Muscle layer of duodenum (tissue), 2 donors: ENCODE data around the gene C14orf39.
A peak's percentile ranks its signal among the peaks of the same experiment; 100 is the strongest.
"Not testable (repeated sequence)": the region's sequence is repeated elsewhere in the genome, so short reads cannot be mapped to it uniquely, and the experiment has no call there.

Source experiments
- H3K27ac ChIP-seq: one replicate; pipeline ENCODE4 v1.7.0; 2013; ENCODE audit warnings: mild to moderate bottlenecking, low read length
- H3K27me3 ChIP-seq: one replicate; pipeline ENCODE4 v1.7.0; 2013; ENCODE audit warnings: low read depth, mild to moderate bottlenecking, control low read depth, low read length
- H3K36me3 ChIP-seq, 2 donors: one replicate each; pipeline ENCODE4 v1.7.0; 2013; ENCODE audit warnings: low read length in 2 of 2, control low read depth in 1 of 2, mild to moderate bottlenecking in 1 of 2; ENCODE audit not compliant: insufficient read depth in 2 of 2, control insufficient read depth in 1 of 2
- H3K4me1 ChIP-seq, 2 donors: one replicate each; pipeline ENCODE4 v1.7.0; 2013; ENCODE audit warnings: low read length in 2 of 2, mild to moderate bottlenecking in 2 of 2, control low read depth in 1 of 2, moderate library complexity in 1 of 2; ENCODE audit not compliant: insufficient read depth in 2 of 2, control insufficient read depth in 1 of 2
- H3K4me3 ChIP-seq, 2 donors: one replicate each; pipeline ENCODE4 v1.7.0; 2013; ENCODE audit warnings: low read length in 2 of 2, low read depth in 1 of 2, mild to moderate bottlenecking in 1 of 2
- H3K9me3 ChIP-seq, 2 donors: one replicate each; pipeline ENCODE4 v1.7.0; 2013; ENCODE audit warnings: low read length in 2 of 2, control low read depth in 1 of 2, mild to moderate bottlenecking in 1 of 2; ENCODE audit not compliant: control insufficient read depth in 1 of 2
- donor health status: healthy.

C14orf39 gene

DNA sequence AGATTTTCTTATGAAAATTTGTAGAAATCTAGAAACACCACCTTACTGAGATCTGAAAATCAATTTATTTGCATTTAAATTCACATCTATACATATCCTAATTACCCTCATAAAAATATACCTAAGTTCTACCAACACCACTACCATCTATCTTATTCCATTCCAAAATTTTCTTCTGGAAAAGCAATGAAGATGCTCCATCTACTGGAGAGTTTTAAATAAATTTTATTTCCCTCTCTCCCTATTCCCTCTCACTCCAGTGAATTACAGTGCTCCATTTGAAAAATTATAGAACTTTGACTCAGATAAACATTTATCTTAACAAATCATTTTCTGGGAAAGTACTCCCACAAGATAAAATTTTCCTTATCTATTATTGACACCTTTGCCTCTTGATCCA, 2.3 kb upstream of the C14orf39 start:
- Histone ChIP-seq H3K4me3 (no peak overlapping the region), H3K4me1 (peaks cover 0 to 10% of the 10 kb centered on the region in 2 donors), H3K36me3 (no peaks in the 10 kb centered on the region), H3K9me3 (no peaks in the 10 kb centered on the region), H3K27ac (no peak overlapping the region), H3K27me3 (peaks cover 23% of the 10 kb centered on the region)

DNA sequence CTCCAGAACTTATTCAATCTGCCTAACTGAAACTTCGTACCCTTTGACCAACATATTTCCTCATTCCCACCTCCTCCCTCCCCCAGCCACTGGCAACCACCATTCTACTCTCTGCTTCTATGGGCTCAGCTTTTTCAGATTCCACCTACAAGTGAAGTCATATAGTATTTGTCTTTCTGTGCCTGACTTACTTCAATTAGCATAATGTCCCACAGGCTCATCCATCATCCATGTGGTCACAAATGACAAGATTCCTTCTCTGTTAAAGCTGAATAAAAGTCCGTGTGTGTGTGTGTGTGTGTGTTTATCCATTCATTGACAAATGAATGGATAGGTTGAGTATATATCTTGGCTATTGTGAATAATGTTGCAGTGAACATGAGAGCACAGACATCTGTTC, 1.3 kb upstream of the C14orf39 start:
- peaks cover 23% of the 10 kb centered on the region for H3K27me3 ChIP-seq

DNA sequence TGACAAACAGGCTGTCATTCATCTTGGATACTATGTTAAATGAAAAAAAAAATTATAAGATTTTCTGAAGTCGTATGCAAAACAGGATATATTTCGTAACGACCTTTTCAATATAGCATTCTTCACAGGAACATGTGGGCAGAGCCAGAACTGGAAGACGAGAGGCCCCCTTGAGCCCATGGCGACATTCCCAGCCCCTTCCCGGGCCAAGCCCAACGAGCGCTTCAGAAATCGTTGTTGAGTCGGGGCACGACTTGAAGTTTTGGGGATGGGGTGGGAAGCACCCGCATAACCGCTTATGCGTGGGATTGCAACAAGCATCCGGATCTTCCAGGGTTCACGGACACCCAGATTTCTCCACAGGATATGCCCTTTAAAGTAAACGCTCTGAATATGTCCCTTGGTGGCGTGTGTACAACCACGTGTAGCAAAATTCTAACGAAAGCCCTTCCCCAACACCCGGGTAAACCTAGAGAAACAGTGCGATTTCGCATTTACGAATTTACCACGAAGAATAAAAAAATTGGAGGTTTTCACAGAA, 736 bp downstream of the C14orf39 start:
- H3K4me3 ChIP-seq = peak overlapping the region in 1 of 2 donors; percentile 51

More for the DNA sequence above, 1.3 kb upstream of the C14orf39 start:
- Histone ChIP-seq H3K9me3 (no peaks in the 10 kb centered on the region), H3K4me3 (no peak overlapping the region), H3K27ac (no peak overlapping the region), H3K4me1 (peaks cover 0 to 10% of the 10 kb centered on the region in 2 donors), H3K36me3 (no peaks in the 10 kb centered on the region)

DNA sequence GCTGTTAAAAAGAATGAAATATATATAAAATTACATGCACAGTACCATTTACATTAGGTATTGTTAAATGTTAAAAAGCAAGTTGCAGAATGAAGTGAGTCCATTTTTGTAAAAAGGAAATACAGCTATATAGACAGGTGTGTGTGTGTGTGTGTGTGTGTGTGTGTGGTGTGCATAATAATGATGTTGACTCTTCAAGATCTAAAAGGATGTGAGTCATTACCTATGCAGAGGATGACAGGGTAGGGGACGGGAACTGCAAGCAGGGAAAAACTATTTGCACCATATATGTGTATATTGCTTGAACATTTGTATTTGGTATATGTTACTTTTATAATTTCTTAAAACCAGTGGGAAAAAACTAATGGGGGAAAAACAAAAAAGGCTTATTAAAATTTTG, 3.1 kb downstream of the C14orf39 start:
- Histone ChIP-seq H3K4me1 (peaks cover 0 to 10% of the 10 kb centered on the region in 2 donors), H3K27me3 (peaks cover 23% of the 10 kb centered on the region), H3K27ac (no peak overlapping the region), H3K4me3 (no peak overlapping the region), H3K9me3 (peaks cover 0 to 6% of the 10 kb centered on the region in 2 donors), H3K36me3 (no peaks in the 10 kb centered on the region)

More for the DNA sequence above, 736 bp downstream of the C14orf39 start:
- peaks cover 0 to 10% of the 10 kb centered on the region in 2 donors for H3K4me1 ChIP-seq
- H3K9me3 ChIP-seq = peaks cover 0 to 6% of the 10 kb centered on the region in 2 donors
- no peak overlapping the region for H3K27ac ChIP-seq
- no peaks in the 10 kb centered on the region for H3K36me3 ChIP-seq
- peaks cover 23% of the 10 kb centered on the region for H3K27me3 ChIP-seq

DNA sequence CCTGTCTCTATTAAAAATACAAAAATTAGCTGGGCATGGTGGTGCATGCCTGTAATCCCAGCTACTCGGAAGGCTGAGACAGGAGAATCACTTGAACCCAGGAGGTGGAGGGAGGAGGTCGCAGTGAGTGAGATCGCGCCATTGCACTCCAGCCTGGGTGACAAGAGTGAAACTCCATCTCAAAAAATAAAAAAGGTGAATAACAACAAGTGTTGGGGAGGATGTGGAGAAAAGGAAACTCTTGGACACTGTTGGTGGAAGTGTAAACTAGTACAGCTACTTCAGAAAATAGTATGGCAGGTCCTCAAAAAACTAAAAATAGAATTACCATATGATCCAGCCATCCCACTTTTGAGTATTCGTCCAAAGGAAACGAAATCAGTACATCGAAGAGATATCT, 5.6 kb downstream of the C14orf39 start:
- not testable (repeated sequence) for H3K36me3 ChIP-seq, H3K27me3 ChIP-seq, H3K27ac ChIP-seq, H3K4me1 ChIP-seq, H3K4me3 ChIP-seq, H3K9me3 ChIP-seq

DNA sequence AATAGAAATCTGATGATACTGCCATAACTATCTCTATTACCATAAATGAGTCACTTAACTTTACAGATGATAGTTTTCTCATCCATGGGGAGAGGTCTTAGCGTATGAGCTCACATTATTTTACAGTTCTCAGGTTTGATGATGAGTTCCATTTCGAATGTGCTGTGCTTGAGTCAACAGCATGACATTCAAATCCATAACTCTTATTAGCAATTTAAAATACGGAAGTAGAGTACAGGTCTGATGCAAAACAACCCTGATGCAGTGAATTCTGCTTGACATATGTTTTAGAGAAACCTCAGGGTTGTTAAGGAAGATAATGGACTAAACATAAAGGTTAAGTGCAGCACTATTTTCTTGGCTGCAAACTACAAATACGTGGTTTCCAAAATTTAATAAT, 30.0 kb downstream of the C14orf39 start:
- H3K9me3 ChIP-seq = no peaks in the 10 kb centered on the region
- no peaks in the 10 kb centered on the region for H3K36me3 ChIP-seq

DNA sequence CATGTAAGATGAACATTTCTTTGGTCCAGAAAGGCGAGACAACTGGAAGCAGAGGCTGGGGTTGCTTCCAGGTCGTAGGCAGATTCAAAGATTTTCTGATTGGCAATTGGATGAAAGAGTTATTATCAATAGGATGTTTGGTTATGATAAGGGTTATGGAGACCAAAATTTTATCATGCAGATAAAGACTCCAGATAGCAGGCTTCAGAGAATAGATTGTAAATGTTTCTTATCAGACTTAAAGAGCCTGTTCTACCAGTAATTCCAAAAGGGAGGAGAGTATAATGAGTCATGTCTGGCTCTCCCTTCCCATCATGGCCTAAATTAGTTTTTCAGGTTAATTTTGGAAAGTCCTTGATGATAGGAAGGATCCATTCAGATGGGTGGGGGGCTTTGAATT, 55.6 kb downstream of the C14orf39 start:
- no peak overlapping the region for H3K4me3 ChIP-seq
- H3K4me1 ChIP-seq = no peaks in the 10 kb centered on the region
- no peaks in the 10 kb centered on the region for H3K27me3 ChIP-seq
- H3K36me3 ChIP-seq = no peaks in the 10 kb centered on the region
- peaks cover 0 to 3% of the 10 kb centered on the region in 2 donors for H3K9me3 ChIP-seq
- no peak overlapping the region for H3K27ac ChIP-seq

More for the DNA sequence above, 30.0 kb downstream of the C14orf39 start:
- Histone ChIP-seq H3K27ac (no peak overlapping the region), H3K4me1 (no peaks in the 10 kb centered on the region), H3K4me3 (no peak overlapping the region), H3K27me3 (no peaks in the 10 kb centered on the region)

DNA sequence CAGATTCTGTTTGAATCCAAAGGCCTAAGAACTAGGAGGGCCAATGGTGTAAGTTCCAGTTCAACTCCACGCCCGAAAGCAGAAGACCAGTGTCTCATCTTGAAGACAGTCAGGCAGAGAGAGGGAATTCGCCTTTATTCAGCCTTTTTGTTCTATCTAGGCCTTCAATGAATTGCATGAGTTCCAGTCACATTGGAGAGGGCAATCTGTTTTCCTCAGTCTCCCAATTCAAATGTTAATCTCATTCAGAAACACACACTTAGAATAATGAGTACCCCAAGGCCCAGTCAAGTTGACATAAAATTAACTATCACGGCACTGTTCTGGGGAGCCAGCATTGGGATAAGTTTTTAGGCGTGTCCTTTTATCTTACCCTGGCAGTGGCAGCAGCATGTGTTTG, 65.8 kb downstream of the C14orf39 start:
- H3K27me3 ChIP-seq = no peaks in the 10 kb centered on the region
- no peaks in the 10 kb centered on the region for H3K36me3 ChIP-seq
- no peak overlapping the region for H3K27ac ChIP-seq
- H3K4me3 ChIP-seq = no peak overlapping the region
- H3K9me3 ChIP-seq = no peaks in the 10 kb centered on the region
- H3K4me1 ChIP-seq = no peaks in the 10 kb centered on the region

DNA sequence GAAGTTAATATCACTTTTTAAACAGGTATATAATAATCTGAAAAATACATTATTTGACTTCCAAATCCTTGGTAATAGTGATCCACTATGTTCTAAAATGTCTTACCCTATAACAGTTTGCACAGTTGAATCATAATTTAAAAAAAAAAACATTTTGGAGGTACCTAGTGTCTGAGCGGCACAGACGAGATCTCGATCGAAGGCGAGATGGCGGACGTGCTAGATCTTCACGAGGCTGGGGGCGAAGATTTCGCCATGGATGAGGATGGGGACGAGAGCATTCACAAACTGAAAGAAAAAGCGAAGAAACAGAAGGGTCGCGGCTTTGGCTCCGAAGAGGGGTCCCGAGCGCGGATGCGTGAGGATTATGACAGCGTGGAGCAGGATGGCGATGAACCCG, 88.3 kb downstream of the C14orf39 start:
- not testable (repeated sequence) for H3K36me3 ChIP-seq, H3K27ac ChIP-seq, H3K9me3 ChIP-seq, H3K4me3 ChIP-seq, H3K27me3 ChIP-seq, H3K4me1 ChIP-seq

DNA sequence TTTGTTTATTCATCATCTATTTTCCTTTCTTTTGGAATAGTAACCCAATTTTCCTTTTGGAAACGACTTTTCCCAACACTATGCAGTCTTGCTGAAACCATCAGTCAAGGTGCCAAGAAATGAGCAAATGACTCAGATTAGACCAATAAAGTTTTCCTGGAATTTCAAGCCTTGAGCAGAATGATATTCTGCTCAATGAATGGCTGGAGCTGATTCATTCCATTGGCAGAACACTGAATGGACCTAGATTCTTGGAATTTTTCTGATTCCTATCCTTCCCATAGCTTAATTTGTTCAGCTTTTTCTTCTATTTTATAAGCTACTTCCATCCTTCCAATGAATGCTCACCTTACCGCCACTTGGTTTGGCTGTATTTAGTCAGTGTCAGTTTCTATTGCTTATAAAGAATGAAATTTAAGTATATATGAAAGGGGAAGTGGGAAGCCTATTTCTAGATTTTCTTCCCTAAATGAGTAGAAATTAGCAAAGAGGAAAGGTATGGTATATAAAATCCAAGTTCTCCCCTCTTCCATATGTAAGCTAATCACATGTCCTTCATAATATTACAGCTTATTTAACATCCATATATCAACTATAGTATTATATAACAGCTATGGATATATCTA, 89.0 kb downstream of the C14orf39 start:
- Histone ChIP-seq H3K9me3 (peaks cover 0 to 5% of the 10 kb centered on the region in 2 donors), H3K27ac (no peak overlapping the region), H3K36me3 (no peaks in the 10 kb centered on the region), H3K4me3 (no peak overlapping the region), H3K4me1 (no peaks in the 10 kb centered on the region), H3K27me3 (no peaks in the 10 kb centered on the region)
